GM15510 (cell line): ENCODE measurements around the gene IGFALS.

Experiments
- POLR2A ChIP-seq: IDR thresholded peaks from 3 replicates; pipeline ENCODE4 v1.6.1; 2011; ENCODE audit warnings: borderline replicate concordance; ENCODE audit not compliant: insufficient read length; ENCODE audit errors: extremely low read depth

IGFALS gene

DNA sequence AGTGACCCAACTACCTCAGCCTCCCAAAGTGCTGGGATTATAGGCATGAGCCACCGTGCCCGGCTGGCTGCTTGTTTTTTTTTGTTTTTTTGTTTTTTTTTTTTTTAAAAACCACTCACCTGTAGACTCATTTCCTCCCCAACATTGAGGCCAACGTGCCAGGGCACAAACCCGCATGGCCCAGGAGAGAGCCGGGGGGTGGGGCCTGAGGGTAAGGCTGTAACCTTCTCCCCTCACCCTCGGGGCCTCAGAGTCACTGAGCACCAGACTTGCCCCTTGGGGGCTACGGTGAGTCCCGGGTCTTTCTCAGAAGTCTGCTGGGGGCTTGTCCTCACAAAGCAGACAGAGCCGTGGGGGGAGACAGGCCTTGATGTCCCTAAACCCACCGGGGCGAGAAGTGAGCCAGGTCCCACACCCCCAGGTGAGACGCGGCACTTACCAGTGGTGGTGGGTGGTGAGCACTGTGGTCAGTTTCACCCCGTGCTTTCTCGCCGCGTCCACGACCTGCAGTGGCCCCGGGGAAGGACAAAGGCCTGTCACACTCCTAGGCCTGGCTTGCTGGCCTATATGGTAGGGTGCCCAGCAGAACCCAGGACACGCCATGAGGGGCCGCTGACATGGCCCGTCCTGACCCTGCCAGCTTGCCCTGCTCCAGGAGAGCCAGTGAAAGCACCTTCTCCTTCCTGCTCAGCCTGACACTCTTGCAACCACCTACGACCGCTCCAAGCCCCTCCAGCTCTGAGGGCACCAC lies 28.5 kb upstream of the IGFALS start:
- TF ChIP-seq POLR2A, result no peak

DNA sequence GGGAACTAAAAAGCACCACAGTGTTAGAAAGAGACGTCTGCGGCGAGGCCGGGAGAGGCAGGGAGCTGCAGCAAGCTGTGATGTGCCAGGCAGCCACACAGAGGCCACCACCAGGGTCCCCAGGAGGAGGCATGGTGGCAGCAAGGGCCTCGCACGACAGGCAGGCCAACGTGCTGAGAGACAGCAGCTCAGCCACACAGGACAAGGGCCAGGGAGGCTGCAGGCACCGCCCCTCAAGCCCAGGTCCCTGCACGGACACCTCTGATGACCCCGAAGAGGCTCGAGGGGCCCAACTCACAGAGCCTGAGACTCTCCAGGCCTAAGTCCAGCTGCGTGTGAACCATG lies 27.4 kb upstream of the IGFALS start:
- TF ChIP-seq POLR2A, result no peak

DNA sequence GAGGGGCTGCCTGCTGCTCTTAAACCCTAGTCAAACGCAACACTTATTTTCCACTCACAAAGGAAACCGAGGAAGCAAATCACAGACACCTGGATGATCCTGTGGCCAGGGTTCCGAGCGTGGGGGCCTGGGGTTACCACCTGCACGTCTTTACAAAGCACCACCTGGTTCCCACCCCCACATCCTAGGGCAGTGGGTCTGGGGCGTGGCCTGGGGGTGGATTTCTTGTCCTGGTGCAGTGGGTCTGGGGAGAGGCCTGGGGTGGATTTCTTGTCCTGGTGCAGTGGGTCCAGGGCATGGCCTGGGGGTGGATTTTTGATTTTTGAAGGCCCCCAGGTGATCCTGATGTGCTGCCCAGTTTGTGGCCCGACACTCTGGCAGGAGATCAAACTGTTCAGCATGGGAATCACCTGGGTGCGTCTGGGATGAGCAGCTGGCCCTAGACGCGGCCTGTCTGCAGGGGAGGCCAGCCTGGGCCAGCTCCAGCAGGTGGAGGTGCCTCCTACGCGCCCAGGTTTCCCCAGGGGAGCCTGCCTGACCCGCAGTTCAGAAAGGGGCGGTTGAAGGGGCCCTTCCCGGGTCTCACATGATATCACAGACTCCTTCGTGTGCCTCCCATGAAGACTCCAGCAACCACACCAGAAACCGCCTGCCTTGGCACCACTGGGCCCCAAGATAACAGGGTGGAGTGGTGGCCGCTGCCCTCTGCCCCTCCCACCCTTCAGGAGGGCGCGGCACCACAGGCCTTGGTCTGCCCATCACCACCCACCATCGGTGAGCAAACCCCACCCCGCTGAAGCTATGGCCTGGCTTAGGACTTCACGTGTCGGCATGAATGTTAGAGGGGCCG lies 26.8 kb upstream of the IGFALS start:
- TF ChIP-seq POLR2A, result no peak

DNA sequence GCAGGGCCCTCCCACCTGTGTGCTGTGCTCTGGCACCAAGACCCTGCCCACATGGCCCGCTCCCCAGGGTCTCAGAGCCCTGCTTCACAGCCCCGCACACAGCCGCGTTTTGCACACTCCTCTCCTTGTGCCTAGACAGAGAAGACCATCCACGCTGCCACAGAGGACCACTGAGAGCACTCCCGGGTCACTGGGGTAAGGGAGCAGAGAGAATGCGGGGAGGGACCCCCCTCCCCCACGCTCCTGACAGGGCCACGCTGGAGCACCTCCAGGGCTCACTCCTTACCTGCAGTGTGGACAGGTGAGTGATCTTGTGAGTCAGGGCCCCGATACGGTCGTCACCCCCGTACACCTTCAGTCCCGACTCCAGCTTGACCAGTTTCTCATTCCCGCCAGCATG lies 26.1 kb upstream of the IGFALS start:
- TF ChIP-seq POLR2A, result no peak

DNA sequence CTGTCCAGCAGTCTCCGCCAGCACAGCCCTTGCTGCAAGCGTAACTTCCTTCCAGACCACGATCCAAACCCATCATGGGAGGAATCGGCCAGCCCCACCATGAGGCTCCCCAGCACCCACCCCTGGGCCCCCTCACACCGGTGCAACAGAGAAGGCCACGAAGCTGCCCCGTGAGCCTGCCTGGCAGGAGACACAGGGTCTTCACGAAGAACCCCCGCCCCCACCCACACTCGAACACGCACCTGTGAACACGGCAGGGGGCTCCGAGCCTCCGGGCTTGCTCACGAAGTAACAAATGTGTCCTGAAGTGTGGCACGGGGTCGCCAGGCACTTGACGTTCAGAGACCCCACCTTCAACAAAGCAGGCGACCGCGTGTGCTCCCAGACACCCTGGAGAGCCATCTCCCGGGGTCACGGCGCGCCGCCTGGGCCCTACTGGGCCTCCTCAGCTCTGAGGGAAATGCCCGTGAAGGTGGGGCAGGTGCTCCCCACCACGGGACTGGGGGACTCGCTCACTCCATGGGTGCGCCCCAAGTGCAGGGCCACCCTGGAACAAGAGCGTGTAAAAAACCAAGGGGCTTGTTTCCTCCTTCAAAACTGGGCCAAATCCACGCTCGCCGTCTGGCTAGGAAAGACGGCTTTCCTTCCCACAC lies 25.5 kb upstream of the IGFALS start:
- TF ChIP-seq POLR2A, result no peak

DNA sequence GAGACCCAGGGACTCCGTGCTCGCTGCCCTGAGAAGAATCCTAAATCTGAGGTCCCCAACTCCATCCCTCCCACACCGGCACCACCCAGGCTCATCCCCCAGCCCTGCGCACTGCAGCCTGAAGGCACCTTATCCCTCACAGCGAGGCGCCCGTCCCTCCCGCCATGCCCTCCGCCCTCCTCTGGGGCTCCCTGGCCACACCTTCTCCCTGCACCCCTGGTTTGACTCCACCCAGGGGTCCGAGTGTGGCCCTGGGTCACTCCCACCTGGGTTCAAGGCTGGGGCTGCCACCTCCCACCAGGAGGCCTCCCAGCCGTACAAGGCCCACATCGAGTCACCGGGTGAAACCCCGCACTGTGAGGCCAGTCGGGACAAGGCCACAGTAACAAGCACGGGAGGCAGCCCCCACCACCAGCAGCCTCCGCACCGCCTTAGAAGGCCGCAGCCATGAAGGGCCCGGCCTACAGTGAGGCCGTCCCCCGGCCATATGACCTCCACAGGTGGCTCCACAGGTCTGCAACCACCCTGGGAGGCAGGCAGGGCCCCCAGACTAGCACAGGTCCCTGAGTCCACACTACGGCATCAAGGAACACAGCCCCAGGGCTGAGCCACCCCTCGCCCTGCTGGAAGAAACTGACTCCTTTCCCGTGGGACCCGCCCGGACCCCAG lies 24.8 kb upstream of the IGFALS start:
- no peak for TF ChIP-seq POLR2A

DNA sequence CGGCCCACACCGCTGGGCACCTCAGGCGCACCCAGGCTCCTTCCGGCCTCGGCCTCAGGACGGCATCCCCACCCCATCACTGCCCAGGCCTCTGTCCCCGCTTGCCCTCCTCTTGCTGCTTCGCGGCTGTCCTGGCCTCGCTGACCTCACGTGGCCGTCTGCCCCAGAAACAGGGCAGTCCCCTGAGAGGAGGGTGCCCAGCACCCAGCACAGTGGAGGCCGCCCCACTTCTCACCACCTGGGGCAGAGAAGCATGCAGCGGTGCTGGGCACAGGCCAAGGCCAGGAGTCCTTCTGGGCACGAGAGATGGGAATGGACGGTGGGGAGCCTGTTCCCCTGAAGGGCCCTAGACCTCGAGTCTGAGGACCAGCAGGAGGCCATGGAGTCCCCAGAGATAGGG lies 24.2 kb upstream of the IGFALS start:
- no peak for TF ChIP-seq POLR2A

DNA sequence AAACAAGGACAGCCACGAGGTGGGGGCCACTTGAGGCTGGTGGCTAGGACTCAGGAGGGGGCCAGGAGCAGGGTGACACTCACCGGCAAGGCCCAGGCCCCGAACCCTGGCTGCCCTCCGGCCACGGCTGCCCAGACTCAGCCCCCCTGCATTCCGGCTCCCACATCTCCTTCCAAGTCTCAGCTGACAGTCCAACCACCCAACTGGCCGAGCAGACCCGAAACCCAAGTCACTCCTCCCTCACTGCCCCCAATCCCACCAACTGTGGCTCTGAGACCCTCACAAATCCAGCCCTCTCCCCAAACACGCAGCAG lies 23.7 kb upstream of the IGFALS start:
- TF ChIP-seq POLR2A, result no peak

DNA sequence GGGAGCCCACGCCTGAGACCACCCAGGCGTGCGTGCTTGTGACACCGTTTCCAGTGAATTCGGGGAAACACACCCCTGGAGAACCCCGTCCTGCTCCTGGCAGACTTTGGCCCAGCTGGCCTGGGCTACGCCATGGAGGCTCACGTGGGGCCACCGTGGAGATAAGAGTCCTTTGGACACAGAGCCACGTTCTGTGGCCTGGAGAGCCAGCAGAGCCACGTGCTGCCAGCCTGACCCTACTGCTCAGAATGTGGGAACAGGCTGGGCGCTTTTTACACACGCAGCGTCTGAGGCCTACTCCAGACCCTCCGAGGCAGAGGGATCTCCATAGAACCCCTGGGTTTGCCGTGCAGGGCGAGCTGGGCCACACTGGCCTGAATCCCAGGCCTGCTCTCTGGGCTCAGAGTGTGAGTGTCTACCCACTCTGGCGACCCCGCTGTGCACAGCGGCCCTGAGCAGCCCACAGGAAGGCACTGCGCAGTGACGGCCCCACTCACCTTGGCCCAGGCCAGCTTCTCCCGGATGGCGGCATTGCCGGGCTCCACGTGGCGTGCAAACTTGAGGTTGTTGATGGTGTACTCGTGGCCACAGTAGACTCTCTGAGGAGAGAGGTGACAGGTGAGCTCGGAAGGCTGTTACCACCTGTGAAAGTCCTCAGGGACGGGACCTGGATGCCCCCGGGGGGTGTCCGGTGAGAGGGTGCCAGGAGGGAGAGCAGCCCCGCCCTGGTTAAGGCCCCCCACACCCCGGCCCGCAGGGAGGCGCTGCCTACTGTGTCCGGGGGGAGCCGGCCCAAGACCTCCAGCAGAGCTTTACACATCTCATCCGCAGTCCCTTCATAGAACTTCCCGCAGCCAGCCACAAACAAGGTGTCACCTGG lies 23.1 kb upstream of the IGFALS start:
- no peak for TF ChIP-seq POLR2A

DNA sequence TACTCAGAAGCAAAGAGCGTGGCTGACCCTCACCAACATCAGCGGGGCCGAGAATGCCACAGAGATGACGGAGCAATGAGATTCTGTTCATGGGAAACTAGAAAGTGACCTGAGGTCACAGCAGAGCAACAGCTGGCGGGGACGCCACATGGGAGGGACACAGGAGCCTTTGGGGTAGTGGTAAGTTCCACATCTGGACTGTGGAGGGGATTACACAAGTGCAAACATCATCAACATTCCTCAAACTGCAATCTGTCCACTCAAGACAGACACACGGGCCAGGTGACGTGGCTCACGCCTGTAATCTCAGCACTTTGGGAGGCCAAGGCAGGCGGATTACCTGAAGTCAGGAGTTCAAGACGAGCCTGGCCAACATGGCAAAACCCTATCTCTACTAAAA lies 22.0 kb upstream of the IGFALS start:
- TF ChIP-seq POLR2A, result no peak

DNA sequence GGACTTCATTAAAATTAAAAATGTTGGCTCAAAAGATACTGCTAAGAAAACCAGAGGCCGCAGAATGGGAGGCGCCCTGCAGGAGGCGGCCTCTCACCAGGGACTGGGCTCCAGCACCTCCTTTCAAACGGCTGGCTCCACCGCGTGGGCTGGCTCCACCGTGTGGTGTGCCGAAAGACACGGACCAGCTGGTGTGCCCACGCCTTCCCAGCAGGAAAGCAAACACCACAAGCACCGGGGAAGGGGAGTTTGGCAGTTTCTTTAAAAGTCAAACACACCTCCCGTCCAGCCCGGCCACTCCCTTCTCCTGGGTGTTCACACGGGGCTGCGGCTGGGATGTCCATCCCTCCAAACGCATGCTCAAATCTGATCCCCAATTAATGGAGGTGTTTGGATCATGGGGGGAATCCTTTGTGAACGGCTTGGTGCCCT lies 19.2 kb upstream of the IGFALS start:
- no peak for TF ChIP-seq POLR2A

DNA sequence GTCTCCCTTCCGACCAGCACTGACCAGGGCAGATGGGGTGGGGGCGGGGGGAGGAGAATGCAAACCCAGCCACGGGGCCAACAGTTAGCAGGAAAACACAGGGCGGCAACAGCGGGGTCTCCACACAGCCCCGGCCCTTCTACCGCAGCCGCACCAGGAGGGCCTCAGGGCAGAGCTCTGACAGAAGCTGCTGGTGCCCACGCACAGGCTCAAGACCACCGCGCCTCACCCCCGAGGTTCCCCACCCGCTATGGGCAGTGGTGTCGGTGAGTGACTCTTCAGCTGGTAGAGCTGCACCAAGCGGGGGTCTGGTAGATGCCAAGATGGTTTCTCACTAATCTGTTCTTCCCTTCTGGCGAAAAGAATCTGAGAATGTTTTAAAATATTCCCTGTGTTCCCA lies 17.0 kb upstream of the IGFALS start:
- TF ChIP-seq POLR2A, result no peak

DNA sequence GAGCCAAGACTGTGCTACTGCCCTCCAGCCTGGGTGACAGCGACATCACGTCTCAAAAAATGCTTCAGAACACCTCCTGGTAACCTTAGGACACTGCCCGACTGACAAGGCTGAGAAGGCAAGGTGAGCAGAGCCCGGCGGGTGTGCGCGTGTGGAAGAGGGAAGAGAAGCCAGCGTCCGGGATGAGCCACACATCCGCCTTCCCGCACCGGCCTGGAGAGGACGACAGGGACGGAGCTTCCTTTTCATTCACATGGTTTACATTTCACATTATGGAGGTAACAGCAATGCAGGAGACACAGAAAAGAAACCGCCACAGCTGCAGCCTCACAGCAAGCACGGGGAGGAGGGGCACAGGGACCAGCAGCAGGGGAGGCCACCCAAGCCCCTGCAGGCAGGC lies 16.6 kb upstream of the IGFALS start:
- TF ChIP-seq POLR2A, result no peak

DNA sequence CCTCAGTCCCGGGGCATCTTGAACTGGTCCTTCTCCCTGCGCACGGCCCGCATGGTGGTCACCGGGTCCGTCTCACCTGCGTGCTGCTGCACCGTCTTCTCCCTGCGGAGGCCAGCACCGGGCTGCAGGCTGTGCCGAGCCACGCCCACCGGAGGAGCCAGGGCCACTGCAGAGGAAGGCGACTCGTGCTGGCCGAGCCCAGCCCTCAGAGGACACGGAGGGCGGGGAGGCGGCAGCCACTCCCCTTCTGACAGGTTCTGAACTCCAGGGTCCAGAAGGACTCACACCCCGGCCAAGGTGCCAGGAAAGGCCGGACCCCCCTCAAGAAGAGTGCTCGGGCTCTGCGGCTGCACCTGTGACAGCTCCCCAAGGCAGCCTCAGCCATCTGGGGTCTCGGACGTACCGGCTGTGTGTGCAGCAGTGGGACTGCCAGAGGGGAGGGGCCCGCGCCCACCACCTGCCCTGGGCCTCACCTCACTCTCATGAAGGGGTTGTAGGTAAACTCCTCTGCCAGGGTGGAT lies 15.8 kb upstream of the IGFALS start:
- TF ChIP-seq POLR2A, result no peak
